WTC11 (cell line): ENCODE data around the gene KLHDC4. TPM values are rescaled to one million over a fixed set of nuclear protein-coding genes. Genes with fewer than 3 reads are reported as not detected.

Experiments
- ATAC-seq: fragments of 200-7000 bp; cut with Tn5 transposase; 2 replicates; pipeline ENCODE4 v1.10.0; 2021; ENCODE audit warnings: mild to moderate bottlenecking, moderate library complexity
- CTCF ChIA-PET: fragments of 300-600 bp; sonication (Branson Sonifier 250); formaldehyde crosslinking; loops from one replicate; lab custom pipeline; 2021; ENCODE audit warnings: antibody characterized with exemption; lab: Charles Lee
- POLR2A ChIA-PET: fragments of 350-600 bp; sonication (Branson Sonifier 250); formaldehyde crosslinking; loops from one replicate; lab custom pipeline; 2021; ENCODE audit warnings: antibody characterized with exemption; lab: Charles Lee
- DNase-seq: peaks from one replicate; pipeline ENCODE4 v3.0.0; 2021; ENCODE audit warnings: low spot score
- H3K27ac Mint-ChIP-seq: 2 replicates; pipeline ENCODE4 v1.8.0; 2021; ENCODE audit warnings: mixed read lengths
- H3K27me3 Mint-ChIP-seq: 2 replicates; pipeline ENCODE4 v1.8.0; 2021; ENCODE audit warnings: low read depth, mild to moderate bottlenecking, moderate library complexity, mixed read lengths
- H3K36me3 Mint-ChIP-seq: 2 replicates; pipeline ENCODE4 v1.8.0; 2021; ENCODE audit warnings: mixed read lengths
- H3K4me1 Mint-ChIP-seq: 2 replicates; pipeline ENCODE4 v1.8.0; 2022; ENCODE audit warnings: mixed read lengths
- H3K4me3 Mint-ChIP-seq: 2 replicates; pipeline ENCODE4 v1.8.0; 2021; ENCODE audit warnings: mild to moderate bottlenecking, moderate library complexity, mixed read lengths
- H3K9me3 Mint-ChIP-seq: 2 replicates; pipeline ENCODE4 v1.8.0; 2021; ENCODE audit warnings: mixed read lengths
- ATF2 ChIP-seq: sonication (generic); formaldehyde crosslinking; IDR thresholded peaks from 2 replicates; pipeline ENCODE4 v1.8.1; 2022; ENCODE audit warnings: low read depth, missing genetic modification reagents, borderline replicate concordance
- CDX4 ChIP-seq: fragments of 250-450 bp; sonication (Bioruptor Pico); IDR thresholded peaks from 2 replicates; pipeline ENCODE4 v1.9.0; 2021; ENCODE audit warnings: moderate library complexity, mild to moderate bottlenecking, inconsistent platforms, borderline replicate concordance
- CTCF ChIP-seq: fragments of 200-600 bp; IDR thresholded peaks from 2 replicates; pipeline ENCODE4 v1.8.0; 2022; ENCODE audit warnings: antibody characterized with exemption
- E2F4 ChIP-seq: sonication (generic); formaldehyde crosslinking; IDR thresholded peaks from 2 replicates; pipeline ENCODE4 v1.8.1; 2022; ENCODE audit warnings: low read depth, mild to moderate bottlenecking, moderate library complexity, missing genetic modification reagents, borderline replicate concordance
- ESRRA ChIP-seq: sonication (generic); formaldehyde crosslinking; IDR thresholded peaks from 2 replicates; pipeline ENCODE4 v1.8.1; 2022; ENCODE audit warnings: mild to moderate bottlenecking, missing genetic modification reagents, borderline replicate concordance
- ETV6 ChIP-seq: sonication (generic); formaldehyde crosslinking; IDR thresholded peaks from 2 replicates; pipeline ENCODE4 v1.8.1; 2022; ENCODE audit warnings: mild to moderate bottlenecking, missing genetic modification reagents
- FOXP1 ChIP-seq: sonication (generic); formaldehyde crosslinking; IDR thresholded peaks from 2 replicates; pipeline ENCODE4 v1.8.0; 2022; ENCODE audit warnings: missing genetic modification reagents, mild to moderate bottlenecking, moderate library complexity, borderline replicate concordance
- GABPB1 ChIP-seq: sonication (generic); formaldehyde crosslinking; IDR thresholded peaks from 2 replicates; pipeline ENCODE4 v1.8.1; 2023; ENCODE audit warnings: mild to moderate bottlenecking, missing genetic modification reagents
- GTF2I ChIP-seq: fragments of 250-450 bp; sonication (Bioruptor Pico); conservative IDR thresholded peaks from 2 replicates; pipeline ENCODE4 v1.4.0; 2021; ENCODE audit warnings: mild to moderate bottlenecking
- PRRX2 ChIP-seq: fragments of 250-450 bp; sonication (Bioruptor Pico); IDR thresholded peaks from 2 replicates; pipeline ENCODE4 v1.8.0; 2021; ENCODE audit warnings: mild to moderate bottlenecking
- RORB ChIP-seq: fragments of 250-450 bp; sonication (Bioruptor Pico); IDR thresholded peaks from 2 replicates; pipeline ENCODE4 v1.9.0; 2021; ENCODE audit warnings: mild to moderate bottlenecking
- TCF7 ChIP-seq: sonication (generic); formaldehyde crosslinking; IDR thresholded peaks from 2 replicates; pipeline ENCODE4 v1.8.0; 2022; ENCODE audit warnings: mild to moderate bottlenecking, low read depth, missing genetic modification reagents, moderate library complexity
- TEAD4 ChIP-seq: sonication (generic); formaldehyde crosslinking; IDR thresholded peaks from 2 replicates; pipeline ENCODE4 v1.8.0; 2022; ENCODE audit warnings: mild to moderate bottlenecking, missing genetic modification reagents
- TP53 ChIP-seq: sonication (generic); formaldehyde crosslinking; IDR thresholded peaks from 2 replicates; pipeline ENCODE4 v1.8.1; 2023; ENCODE audit warnings: mild to moderate bottlenecking, missing genetic modification reagents
- USF1 ChIP-seq: sonication (generic); formaldehyde crosslinking; IDR thresholded peaks from 2 replicates; pipeline ENCODE4 v1.8.0; 2022; ENCODE audit warnings: mild to moderate bottlenecking, missing genetic modification reagents
- ZNF138 ChIP-seq: sonication (generic); formaldehyde crosslinking; conservative IDR thresholded peaks from 2 replicates; pipeline ENCODE4 v1.8.1; 2022; ENCODE audit warnings: mild to moderate bottlenecking, moderate library complexity, missing genetic modification reagents
- ZNF219 ChIP-seq: sonication (generic); formaldehyde crosslinking; IDR thresholded peaks from 2 replicates; pipeline ENCODE4 v1.8.0; 2023; ENCODE audit warnings: missing genetic modification reagents, mild to moderate bottlenecking, borderline replicate concordance
- ZNF232 ChIP-seq: sonication (generic); formaldehyde crosslinking; IDR thresholded peaks from 2 replicates; pipeline ENCODE4 v1.8.0; 2022; ENCODE audit warnings: mild to moderate bottlenecking, missing genetic modification reagents
- ZNF317 ChIP-seq: sonication (generic); formaldehyde crosslinking; IDR thresholded peaks from 2 replicates; pipeline ENCODE4 v1.8.1; 2023; ENCODE audit warnings: low read depth, mild to moderate bottlenecking, moderate library complexity, missing genetic modification reagents, borderline replicate concordance
- ZNF423 ChIP-seq: fragments of 250-450 bp; sonication (Bioruptor Pico); IDR thresholded peaks from 2 replicates; pipeline ENCODE4 v2.1.2; 2022; ENCODE audit warnings: mild to moderate bottlenecking, moderate library complexity
- ZNF671 ChIP-seq: fragments of 250-450 bp; sonication (Bioruptor Pico); IDR thresholded peaks from 2 replicates; pipeline ENCODE4 v1.8.0; 2021; ENCODE audit warnings: mild to moderate bottlenecking
- total RNA-seq: library from RNA; stranded (reverse); gene quantifications from 3 replicates; pipeline ENCODE4 v1.2.3, GENCODE V29; 2021
- TF ChIP-seq, protein P1 (sequence below): sonication (generic); formaldehyde crosslinking; IDR thresholded peaks from 2 replicates; pipeline ENCODE4 v1.8.1; 2023; ENCODE audit warnings: mild to moderate bottlenecking, missing genetic modification reagents, moderate library complexity
- TF ChIP-seq, protein P2 (sequence below): sonication (generic); formaldehyde crosslinking; IDR thresholded peaks from 2 replicates; pipeline ENCODE4 v1.8.1; 2022; ENCODE audit warnings: missing genetic modification reagents, borderline replicate concordance
- TF ChIP-seq, protein P3 (sequence below): sonication (generic); formaldehyde crosslinking; IDR thresholded peaks from 2 replicates; pipeline ENCODE4 v1.8.0; 2023; ENCODE audit warnings: missing genetic modification reagents
- TF ChIP-seq, protein P4 (sequence below): sonication (generic); formaldehyde crosslinking; IDR thresholded peaks from 2 replicates; pipeline ENCODE4 v1.8.0; 2022; ENCODE audit warnings: mild to moderate bottlenecking, missing genetic modification reagents

KLHDC4 gene
- total RNA-seq, 1 experiment from 2014 or later, result 63.6 TPM

DNA sequence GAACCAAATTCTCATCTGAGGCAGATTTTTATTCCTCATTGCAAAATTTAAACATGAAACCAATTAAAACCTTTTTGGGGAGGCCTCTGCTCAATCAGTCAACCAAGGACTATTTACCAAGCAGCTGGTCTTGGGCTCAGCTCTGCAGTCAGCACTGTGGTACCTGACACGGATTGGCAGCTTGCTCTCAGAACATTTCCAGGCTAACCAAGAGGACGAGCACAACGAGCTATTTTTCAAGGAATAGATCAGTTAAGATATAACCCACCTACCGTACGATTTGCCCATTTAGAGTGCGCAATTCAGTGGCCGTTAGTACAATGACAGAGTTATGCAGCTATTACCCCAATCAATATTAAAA lies 26.4 kb upstream of the KLHDC4 start:
- Mint-ChIP-seq H3K36me3 (no peaks in the 10 kb centered on the region), H3K4me1 (no peaks in the 10 kb centered on the region), H3K27ac (no peak overlapping the region), H3K9me3 (no peaks in the 10 kb centered on the region), H3K4me3 (no peak overlapping the region), H3K27me3 (no peaks in the 10 kb centered on the region)
- ChIA-PET CTCF (interaction anchor here (0.6 to 2.9 kb wide), 10 partner anchors 12 to 217 kb away, joined by 3 to 28 read pairs (median 4); no protein-coding TSS in a partner anchor), POLR2A (no interaction called here)
- ATAC-seq (no peak), DNase-seq (no peak)
- TF ChIP-seq CDX4 (CRISPR knock-in tag), result no peak
- TF ChIP-seq ZNF232 (CRISPR knock-in tag), result no peak
- no peak for TF ChIP-seq ETV6 (CRISPR knock-in tag)
- TF ChIP-seq ESRRA, result no peak
- TF ChIP-seq ZNF317, result no peak
- TF ChIP-seq FOXP1 (CRISPR knock-in tag), result no peak
- TF ChIP-seq TCF7, result no peak
- TF ChIP-seq, protein P1, sequence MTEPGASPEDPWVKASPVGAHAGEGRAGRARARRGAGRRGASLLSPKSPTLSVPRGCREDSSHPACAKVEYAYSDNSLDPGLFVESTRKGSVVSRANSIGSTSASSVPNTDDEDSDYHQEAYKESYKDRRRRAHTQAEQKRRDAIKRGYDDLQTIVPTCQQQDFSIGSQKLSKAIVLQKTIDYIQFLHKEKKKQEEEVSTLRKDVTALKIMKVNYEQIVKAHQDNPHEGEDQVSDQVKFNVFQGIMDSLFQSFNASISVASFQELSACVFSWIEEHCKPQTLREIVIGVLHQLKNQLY (CRISPR knock-in tag), result no peak
- no peak for TF ChIP-seq E2F4 (CRISPR knock-in tag)
- TF ChIP-seq ZNF671 (CRISPR knock-in tag), result no peak

DNA sequence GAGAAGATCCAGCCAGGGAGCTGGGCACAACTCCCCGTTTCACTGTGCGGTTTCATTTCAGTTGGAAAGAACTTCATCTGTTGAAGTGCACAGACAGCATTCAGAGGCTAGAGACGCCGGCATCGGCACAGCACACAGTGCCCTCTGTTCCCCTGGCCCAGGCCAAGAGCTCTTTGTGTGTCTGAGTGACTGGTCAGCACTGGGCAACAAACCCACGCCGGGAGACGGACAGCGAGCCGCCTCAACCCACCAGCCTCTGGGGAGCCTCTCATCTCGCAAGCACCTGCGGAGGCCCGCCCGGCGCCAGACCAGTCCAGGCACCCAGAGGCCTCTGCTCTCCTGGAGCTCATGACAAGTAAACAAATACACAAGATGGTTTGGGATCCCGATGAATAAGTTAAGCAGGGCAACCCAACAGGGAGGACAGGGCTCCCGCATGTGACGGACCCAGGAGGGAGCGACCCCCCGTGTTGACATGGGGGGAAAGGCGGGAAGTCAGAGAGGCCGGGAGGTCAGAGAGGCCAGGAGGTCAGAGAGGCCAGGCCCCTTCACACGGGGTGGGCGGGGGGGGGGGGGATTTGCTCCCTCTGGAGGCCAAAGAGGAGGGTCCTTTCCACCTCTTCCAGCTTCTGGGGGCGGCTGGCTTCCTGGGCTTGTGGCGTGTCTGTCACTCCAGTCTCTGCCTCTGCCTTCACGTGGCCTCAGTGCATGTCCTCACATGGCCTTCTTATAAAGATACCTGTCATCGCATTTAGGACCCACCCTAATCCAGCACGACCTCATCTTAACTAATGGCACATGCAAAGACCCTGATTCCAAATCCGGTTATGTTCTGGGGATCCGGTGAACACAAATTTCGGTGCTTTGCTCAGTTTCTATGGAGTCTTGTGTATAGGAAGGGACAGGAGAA lies 25.8 kb upstream of the KLHDC4 start:
- ChIA-PET POLR2A (no interaction called here), CTCF (interaction anchor here (0.6 to 2.9 kb wide), 10 partner anchors 11 to 105 kb away, joined by 3 to 28 read pairs (median 4); no protein-coding TSS in a partner anchor)
- Mint-ChIP-seq H3K9me3 (no peaks in the 10 kb centered on the region), H3K36me3 (no peaks in the 10 kb centered on the region), H3K27me3 (no peaks in the 10 kb centered on the region), H3K4me1 (no peaks in the 10 kb centered on the region), H3K4me3 (no peak overlapping the region), H3K27ac (no peak overlapping the region)
- DNase-seq (no peak), ATAC-seq (peak; percentile 22; the same call in 1 of the 2 replicates)
- TF ChIP-seq TEAD4, result no peak
- no peak for TF ChIP-seq USF1
- TF ChIP-seq PRRX2, result no peak
- TF ChIP-seq TP53 (CRISPR knock-in tag), result no peak
- TF ChIP-seq, protein P2, sequence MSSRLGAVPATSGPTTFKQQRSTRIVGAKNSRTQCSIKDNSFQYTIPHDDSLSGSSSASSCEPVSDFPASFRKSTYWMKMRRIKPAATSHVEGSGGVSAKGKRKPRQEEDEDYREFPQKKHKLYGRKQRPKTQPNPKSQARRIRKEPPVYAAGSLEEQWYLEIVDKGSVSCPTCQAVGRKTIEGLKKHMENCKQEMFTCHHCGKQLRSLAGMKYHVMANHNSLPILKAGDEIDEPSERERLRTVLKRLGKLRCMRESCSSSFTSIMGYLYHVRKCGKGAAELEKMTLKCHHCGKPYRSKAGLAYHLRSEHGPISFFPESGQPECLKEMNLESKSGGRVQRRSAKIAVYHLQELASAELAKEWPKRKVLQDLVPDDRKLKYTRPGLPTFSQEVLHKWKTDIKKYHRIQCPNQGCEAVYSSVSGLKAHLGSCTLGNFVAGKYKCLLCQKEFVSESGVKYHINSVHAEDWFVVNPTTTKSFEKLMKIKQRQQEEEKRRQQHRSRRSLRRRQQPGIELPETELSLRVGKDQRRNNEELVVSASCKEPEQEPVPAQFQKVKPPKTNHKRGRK (CRISPR knock-in tag), result no peak
- TF ChIP-seq ZNF138 (CRISPR knock-in tag), result no peak
- TF ChIP-seq ZNF219 (CRISPR knock-in tag), result no peak
- TF ChIP-seq ATF2 (CRISPR knock-in tag), result no peak
- no peak for TF ChIP-seq GABPB1 (CRISPR knock-in tag)
- TF ChIP-seq GTF2I (CRISPR knock-in tag), result no peak
- no peak for TF ChIP-seq ZNF423 (CRISPR knock-in tag)
- TF ChIP-seq, protein P3, sequence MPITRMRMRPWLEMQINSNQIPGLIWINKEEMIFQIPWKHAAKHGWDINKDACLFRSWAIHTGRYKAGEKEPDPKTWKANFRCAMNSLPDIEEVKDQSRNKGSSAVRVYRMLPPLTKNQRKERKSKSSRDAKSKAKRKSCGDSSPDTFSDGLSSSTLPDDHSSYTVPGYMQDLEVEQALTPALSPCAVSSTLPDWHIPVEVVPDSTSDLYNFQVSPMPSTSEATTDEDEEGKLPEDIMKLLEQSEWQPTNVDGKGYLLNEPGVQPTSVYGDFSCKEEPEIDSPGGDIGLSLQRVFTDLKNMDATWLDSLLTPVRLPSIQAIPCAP (CRISPR knock-in tag), result no peak
- TF ChIP-seq CTCF, result no peak
- TF ChIP-seq, protein P4, sequence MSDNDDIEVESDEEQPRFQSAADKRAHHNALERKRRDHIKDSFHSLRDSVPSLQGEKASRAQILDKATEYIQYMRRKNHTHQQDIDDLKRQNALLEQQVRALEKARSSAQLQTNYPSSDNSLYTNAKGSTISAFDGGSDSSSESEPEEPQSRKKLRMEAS, result no peak
- no peak for TF ChIP-seq RORB (CRISPR knock-in tag)
